Nucleus accumbens (tissue), 56 donors: Measurements from ENCODE around the gene INTU.

Source experiments
- DNase-seq, 56 donors: peaks; one replicate each; lab custom pipeline; 2025; lab: John Stamatoyannopoulos, UW

Gene INTU

DNA sequence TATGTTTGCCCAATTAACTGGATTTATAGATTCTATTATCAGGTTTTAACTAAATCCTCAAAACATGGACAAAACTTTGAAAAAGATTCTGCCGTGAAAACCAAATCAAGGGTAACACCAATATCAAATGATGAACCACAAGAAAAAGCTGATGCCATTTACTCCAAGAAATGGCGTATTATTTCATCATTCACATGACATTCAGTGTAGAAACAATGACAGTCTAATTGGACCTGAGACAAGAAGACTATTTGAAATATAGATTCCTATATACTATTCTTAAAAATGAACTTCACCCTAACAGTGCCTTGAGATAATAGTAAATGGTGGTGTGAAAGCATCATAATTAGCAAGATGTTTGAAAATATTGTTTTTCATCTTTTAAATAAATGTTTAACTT lies 102.2 kb downstream of the INTU start:
- DNase-seq, result no peak

DNA sequence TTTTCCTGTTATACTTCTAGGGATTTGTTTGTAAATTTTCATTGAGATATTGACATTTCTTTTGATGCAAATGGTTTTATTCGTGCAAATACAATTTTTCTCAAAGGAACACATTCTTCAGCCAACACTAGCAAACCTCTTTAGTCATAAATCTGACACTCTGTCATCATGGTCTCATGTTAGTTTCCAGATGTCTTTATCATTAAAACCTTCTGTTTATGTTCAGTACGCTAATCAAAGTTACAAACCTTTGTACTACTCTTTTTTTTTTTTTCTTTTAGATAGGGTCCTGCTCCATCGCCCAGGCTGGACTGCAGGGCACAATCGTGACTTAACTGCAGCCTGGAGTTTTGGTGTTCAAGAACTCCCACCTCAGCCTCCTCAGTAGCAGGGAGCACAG lies 104.5 kb downstream of the INTU start:
- no peak for DNase-seq

DNA sequence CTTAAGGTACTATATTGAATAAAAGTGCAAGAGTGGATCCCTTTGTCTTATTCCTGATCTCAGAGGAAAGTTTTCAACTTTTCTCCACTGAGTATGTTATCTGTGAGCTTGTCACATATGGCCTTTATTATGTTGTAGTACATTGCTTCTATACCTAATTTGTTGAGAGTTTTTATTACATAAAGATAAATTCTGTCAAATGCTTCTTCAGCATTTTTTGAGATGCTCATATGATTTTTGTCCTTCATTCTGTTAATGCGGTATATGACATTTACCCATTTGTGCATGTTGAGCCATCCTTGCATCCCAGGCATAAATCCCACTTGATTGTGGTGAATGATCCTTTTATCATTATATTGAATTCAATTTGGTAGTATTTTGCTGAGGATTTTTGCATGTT lies 108.5 kb downstream of the INTU start:
- DNase-seq, result no peak

DNA sequence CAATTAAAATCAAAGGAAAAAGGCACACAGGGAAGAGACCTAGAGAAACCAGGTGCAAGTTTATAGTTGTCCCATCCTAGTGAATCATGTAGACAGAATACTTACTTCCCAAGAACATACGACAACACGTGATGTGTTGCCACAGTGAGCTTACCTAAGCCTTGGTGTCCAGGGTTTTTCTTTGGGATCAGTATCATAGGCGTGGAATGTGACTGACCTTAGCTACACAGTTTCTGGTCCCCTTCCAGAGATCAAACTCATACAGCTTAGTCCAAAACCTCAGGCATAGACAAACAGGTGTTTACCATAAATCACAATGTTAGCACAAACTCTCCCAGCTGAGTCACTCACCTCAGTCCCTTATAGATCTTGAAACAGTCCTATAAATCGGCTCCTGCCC lies 115.1 kb downstream of the INTU start:
- no peak for DNase-seq

DNA sequence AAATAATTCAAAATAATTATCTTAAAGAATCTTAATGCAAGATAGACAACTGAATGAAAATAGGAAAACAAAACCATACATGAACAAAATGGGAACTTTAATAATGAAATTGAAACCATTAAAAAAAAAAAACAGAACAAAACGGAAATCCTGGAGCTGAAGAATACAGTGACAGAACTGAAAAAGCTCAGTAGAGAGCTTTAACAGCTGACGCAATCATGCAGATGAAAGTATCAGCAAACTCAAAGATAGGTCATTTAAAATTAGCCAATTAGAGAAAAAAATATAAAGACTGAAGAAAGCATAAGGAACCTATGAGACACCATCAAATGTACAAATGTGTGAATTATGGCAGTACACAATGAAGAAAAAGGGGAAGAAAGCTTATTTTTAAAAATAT lies 116.2 kb downstream of the INTU start:
- DNase-seq, result no peak

DNA sequence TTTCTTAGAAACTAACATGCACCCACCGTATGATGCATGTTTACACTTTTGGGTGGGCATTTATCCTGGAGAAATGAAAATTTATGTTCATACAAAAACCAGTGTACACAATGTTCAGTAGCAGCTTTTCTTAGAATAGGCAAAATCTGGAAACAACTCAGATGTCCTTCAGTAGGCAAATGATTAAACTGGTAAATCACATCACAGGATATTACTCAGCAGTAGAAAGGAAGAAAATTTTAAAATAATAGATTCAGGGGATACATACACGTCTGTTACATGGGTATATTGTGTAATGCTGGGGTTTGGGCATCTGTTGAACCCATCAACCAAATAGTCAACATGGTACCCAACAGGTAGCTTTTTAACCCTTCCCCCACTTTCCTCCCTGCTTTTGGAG lies 124.1 kb downstream of the INTU start:
- DNase-seq, result no peak

DNA sequence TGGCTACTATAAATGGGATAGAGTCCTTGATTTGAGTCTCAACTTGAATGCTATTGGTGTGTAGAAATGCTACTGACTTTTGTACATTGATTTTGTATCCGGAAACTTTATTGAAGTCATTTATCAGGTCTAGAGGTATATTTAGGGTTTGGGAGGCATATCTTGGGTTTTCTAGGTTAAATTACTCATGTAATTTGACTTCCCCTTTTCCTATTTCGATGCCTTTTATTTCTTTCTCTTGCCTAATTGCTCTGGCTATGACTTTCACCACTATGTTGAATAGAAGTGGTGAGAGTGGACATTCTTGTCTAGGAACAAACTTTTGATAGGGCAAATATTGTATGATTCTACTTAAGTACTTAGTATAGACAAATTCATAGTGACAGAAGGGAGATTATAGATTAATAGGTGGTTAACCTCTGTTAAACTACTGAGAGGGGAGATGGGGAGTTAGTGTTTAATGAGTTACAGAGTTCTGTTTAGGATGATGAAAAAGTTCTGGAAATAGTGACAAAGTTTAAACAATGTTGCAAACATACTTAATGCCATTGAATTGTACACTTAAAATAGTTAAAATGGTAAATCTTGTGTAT lies 126.6 kb downstream of the INTU start:
- DNase-seq, result no peak

DNA sequence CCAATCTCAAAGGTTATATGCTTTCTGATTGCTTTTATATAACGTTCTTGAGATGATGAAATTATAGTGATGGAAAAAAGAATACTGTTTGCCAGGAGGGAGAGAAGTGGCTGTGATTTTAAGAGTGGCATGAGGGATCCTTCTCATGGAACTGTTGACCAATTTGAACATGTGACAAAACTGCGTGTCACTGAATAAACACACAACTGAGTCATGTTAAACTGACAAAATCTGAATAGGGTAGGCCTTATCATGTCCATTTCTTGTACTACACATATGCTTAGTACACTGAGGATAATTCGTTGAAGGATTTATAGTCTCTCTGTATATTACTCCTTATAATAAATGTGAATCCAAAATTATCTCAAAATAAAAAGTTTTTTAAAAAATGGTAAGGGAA lies 127.1 kb downstream of the INTU start:
- no peak for DNase-seq

DNA sequence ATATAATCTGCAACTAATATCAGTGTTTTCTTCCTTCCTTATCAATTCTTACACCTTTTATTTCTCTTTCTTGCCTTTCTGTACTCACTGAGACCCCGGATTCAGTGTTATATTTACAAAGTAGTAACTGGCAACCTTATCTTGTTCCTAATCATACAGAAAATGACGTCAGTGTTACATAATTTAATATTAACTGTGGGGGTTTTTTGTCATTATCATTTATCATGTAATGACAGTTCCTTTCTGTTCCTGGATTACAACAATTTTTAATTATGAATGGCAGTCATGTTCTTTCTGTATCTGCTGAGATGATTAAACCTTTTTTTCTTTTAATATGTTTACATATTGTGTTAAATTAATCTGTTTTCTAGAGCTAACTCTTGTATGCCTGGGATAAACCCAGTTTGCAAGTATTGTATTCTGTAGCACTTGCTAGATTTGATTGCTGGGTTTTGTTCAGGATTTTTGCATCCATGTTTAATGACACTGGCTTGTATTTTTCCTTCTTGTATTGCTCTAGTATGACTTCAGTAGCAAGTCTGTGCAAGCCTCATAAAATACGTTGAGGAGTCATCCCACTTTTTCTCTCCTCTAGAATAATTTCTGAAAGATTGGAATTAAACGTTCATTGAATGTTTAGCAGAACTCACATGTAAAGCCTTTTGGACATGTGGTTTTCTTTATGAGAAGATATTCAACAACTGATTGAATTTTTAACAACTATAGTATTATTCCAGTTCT lies 138.9 kb downstream of the INTU start:
- no peak for DNase-seq

DNA sequence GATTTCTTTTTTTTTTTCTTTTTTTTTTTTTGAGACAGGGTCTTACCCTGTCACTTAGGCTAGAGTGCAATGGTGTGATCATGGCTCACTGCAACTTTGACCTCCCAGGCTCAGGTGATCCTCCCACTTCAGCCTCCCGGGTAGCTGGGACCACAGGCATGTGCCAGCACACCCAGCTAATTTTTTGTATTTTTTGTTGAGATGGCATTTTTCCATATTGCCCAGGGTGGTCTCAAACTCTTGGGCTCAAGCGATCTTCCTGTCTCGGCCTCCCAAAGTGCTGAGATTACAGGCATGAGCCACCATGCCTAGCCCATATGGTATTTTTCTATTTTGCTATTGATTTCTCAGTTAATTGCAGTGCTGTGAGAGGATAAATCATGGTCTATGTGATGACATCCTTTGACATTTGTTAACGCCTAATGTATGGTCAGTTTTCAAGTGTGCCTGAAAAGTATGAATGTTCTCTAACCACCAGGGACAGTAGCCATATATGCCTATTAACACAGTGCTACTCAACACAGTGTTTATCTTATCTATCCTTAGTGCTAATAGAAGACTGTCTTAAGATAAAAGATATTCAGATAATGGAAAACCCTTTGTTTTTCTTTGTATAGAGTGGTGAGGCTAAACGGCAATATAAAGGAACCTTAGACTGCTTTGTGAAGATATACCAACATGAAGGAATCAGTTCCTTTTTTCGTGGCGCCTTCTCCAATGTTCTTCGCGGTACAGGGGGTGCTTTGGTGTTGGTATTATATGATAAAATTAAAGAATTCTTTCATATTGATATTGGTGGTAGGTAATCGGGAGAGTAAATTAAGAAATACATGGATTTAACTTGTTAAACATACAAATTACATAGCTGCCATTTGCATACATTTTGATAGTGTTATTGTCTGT lies 140.3 kb downstream of the INTU start:
- DNase-seq, result no peak

DNA sequence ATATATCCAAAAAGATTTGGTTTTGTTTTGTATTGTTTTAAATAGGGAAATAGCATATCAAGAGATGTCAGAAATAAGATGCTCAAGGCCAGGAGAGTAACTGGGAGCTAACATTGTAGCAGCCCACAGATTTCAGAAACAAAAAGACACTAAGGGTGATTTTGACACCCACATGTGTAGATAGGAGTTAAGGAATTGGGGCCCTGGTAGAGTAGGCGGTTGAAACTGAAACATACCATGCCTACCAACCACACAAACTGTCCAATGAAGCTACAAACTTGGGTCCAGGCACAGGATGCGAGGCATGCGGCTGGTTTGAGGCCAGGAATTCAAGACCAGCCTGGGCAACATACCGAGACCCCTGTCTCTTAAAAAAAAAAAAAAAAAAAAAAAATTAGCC lies 143.1 kb downstream of the INTU start:
- no peak for DNase-seq
